ENCODE results near the gene SLC25A19.
"Not testable (repeated sequence)": the region's sequence is repeated elsewhere in the genome, so short reads cannot be mapped to it uniquely, and the experiment has no call there.

SLC25A19 gene

DNA sequence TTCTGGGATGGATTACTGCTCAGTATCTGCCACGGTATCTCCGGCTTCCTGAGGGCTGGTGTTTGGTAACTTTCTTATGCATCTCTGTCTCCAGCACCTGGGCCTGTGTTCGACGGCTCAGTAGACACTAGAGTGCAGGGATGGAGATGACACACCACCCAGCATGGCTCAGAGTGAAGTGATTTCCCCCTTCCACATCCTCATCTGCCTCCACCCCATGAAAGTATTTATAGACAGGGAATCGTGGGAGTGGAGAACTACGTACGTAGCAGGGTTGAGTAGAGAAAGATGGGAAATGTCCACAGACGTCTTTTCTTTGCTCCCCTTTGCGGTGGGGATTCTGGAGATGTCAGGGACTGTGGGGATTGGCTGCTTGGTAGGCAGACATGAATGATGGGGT is 11.8 kb upstream of the SLC25A19 start:
- no peak overlapping the region for H3K27ac ChIP-seq
- no peak for TF ChIP-seq ZFX (IDR thresholded peaks at IDR 0.05; ENCODE audit: borderline replicate concordance)
- TF ChIP-seq, protein P1, sequence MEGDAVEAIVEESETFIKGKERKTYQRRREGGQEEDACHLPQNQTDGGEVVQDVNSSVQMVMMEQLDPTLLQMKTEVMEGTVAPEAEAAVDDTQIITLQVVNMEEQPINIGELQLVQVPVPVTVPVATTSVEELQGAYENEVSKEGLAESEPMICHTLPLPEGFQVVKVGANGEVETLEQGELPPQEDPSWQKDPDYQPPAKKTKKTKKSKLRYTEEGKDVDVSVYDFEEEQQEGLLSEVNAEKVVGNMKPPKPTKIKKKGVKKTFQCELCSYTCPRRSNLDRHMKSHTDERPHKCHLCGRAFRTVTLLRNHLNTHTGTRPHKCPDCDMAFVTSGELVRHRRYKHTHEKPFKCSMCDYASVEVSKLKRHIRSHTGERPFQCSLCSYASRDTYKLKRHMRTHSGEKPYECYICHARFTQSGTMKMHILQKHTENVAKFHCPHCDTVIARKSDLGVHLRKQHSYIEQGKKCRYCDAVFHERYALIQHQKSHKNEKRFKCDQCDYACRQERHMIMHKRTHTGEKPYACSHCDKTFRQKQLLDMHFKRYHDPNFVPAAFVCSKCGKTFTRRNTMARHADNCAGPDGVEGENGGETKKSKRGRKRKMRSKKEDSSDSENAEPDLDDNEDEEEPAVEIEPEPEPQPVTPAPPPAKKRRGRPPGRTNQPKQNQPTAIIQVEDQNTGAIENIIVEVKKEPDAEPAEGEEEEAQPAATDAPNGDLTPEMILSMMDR (IDR thresholded peaks at IDR 0.05) = no peak

DNA sequence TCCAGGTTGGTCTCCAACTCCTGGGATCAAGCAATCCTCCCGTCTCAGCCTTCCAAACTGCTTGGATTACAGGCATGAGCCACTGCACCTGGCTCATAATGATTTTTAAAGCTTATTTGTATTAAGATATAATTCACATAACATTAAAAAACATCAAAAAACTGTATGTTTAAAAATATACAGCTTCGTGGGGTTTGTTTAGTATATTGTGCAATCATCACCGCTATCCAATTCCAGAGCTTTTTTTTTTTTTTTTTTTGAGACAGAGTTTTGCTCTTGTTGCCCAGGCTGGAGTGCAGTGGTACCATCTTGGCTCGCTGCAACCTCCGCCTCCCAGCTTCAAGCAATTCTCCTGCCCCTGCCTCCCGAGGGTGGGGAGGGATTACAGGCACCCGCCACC is 11.0 kb upstream of the SLC25A19 start:
- H3K27ac ChIP-seq = no peak overlapping the region

DNA sequence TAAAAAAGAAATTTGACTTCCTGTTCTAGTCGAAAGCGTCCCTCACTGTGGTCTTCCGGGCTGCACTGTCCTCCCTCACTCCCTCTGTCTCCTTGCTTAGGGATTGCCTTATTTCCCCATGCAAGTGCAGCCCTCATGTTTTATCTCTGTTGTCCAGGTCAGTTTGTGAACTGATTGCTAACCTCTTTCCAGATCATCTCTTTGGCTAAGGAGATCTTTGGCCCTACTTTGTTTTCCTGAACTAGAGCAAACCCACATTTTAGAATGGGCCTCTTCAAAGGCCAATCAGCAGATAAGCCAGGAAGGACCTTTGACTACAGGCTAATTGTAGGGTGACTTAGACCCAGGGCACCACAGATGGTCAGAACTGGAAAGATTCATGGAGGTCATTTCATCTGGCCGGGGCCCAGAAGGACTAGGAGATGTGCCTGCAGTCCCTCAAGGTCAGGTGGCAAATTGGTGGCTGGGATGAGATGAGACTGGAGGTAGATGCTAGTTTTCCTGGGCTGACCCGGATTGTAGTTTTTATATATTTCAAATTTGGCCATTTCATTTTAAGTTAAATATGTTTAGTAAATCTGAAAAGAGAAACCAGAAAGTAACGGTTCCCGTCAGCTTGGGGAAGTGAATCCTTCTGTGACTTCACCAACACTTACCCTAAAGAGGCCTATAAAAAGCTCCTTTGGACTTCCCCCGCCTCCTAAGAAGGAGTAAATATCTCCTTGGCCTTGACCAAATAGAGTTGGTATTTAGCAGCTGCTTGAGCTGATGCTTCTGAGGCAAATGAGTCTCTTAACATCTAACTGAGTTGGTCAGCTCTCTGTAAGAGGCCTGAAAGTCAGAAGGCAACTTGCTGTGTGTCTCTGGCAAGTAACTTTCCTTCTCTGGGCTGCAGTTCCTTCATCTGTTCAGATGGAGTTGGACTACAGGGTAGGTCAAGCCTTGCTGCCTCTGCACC is 6.2 kb upstream of the SLC25A19 start:
- TF ChIP-seq, protein P1 (IDR thresholded peaks at IDR 0.05) = no peak
- no peak for TF ChIP-seq ZFX (IDR thresholded peaks at IDR 0.05; ENCODE audit: borderline replicate concordance)
- H3K27ac ChIP-seq = no peak overlapping the region

More for the DNA sequence above, 11.0 kb upstream of the SLC25A19 start:
- TF ChIP-seq, protein P1 (IDR thresholded peaks at IDR 0.05) = no peak
- TF ChIP-seq ZFX (IDR thresholded peaks at IDR 0.05; ENCODE audit: borderline replicate concordance) = no peak

DNA sequence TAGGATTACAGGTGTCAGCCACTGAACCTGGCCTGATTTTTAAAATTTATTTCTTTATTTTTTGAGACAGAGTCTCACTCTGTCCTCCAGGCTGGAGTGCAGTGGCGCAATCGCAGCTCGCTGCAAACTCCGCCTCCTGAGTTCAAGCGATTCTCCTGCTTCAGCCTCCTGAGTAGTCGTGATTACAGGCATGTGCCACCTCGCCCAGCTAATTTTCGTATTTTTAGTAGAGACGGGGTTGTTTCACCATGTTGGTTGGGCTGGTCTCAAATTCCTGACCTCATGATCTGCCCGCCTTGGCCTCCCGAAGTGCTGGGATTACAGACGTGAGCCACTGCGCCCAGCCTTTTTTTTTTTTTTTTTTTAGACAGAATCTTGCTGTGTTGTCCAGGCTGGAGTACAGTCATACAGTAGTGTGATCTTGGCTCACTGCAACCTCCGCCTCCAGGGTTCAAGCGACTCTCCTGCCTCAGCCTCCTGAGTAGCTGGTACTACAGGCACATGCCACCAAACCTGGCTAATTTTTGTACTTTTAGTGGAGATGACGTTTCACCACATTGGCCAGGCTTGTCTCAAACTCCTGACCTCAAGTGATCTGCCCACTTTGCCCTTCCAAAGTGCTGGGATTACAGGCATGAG is 3.7 kb upstream of the SLC25A19 start:
- not testable (repeated sequence) for H3K27ac ChIP-seq

DNA sequence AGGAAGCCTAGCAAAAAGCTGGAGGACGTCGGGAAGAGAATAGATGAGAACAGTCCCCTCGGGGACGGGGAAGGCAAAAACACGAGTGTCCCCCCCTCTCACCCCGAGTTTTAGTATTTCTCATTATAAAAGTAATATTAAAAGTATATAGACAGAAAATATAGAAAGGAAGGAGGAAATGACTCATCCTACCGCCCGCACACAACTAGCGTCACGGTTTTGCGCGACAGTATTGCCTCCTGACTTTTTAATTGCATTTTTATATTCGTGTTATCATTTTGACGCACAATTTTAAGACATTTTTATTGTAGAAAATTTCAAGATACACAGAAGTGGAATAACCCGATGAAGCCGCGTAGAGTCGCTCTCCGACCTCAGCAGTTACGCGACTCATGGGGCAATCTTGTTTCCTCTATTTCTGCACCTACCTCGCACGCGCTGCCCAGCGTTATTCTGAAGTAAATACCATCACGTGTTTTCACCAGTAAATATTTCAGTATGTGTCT is 652 bp upstream of the SLC25A19 start:
- peak overlapping the region; percentile 75 for H3K27ac ChIP-seq
- TF ChIP-seq ZFX (IDR thresholded peaks at IDR 0.05; ENCODE audit: borderline replicate concordance) = no peak
- TF ChIP-seq, protein P1 (IDR thresholded peaks at IDR 0.05) = peak; percentile 37; the same call in 1 of the 2 replicates

DNA sequence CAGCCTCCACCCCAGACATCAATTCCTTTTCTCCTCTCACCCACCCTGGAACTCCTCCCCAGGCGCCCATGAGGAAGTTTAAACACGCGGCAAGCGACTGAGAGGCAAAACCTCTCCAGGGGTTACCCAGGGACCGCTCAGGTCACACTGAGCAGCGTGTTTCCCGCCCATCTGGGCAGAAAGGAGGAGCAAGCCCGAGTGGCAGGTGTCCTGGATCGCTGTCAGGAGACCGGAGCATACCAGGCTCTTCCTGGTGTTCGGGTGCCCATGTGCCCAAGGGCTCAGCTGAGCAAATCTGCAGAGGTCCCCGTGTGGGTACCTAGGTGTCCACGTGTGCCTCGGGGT is 491 bp downstream of the SLC25A19 start:
- H3K27ac ChIP-seq = peak overlapping the region; percentile 75
- no peak for TF ChIP-seq ZFX (IDR thresholded peaks at IDR 0.05; ENCODE audit: borderline replicate concordance)

DNA sequence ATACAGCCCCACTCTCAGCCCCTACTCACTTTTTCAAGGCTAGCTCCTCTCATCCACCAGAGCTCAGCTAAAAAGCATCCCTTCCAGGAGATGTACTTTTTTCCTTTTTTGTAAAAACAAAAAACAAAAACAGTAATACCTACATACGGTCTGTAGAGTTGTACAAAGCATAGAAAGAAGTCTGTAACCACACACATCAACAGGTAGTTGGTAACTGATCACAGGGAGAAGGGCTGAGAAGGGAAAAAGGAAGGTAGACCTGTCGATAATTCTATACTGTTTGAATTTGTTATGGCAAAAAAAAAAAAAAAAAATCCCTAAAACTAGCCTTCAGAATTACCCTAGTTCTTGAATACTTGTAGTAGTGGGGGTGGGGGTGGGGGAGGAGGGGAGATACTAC is 874 bp downstream of the SLC25A19 start:
- TF ChIP-seq ZFX (IDR thresholded peaks at IDR 0.05; ENCODE audit: borderline replicate concordance) = no peak
- TF ChIP-seq, protein P1 (IDR thresholded peaks at IDR 0.05) = no peak
- H3K27ac ChIP-seq = peak overlapping the region; percentile 75

DNA sequence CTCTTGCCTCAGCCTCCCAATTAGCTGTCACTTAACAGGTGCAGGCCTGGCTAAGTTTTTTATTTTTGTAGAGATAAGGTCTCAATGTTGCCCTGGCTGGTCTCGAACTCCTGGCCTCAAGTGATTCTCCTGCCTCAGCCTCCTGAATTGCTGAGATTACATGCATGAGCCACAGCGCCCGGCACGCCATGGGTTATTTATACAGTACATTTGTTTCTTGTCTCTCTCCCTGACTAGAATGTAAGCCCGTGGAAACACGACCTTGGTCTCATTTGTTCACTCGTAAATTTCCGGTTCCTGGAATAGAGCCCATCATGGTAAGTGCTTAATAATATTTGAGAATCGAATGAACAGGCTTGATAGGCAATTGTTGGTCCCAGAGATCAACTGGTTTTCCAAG is 2.0 kb downstream of the SLC25A19 start:
- no peak for TF ChIP-seq ZFX (IDR thresholded peaks at IDR 0.05; ENCODE audit: borderline replicate concordance)
- TF ChIP-seq, protein P1 (IDR thresholded peaks at IDR 0.05) = no peak
- no peak overlapping the region for H3K27ac ChIP-seq
